Gastroesophageal sphincter (tissue), 4 donors: Measurements from ENCODE around the gene DNAJB6. TPM values are rescaled to one million over a fixed set of nuclear protein-coding genes. Genes with fewer than 3 reads are reported as not detected.
"Not testable (repeated sequence)": the region's sequence is repeated elsewhere in the genome, so short reads cannot be mapped to it uniquely, and the experiment has no call there.

Experiments
- ATAC-seq: fragments of 150-250 bp; one replicate; pipeline ENCODE4 v1.9.1; 2016; ENCODE audit warnings: mild to moderate bottlenecking, moderate library complexity
- H3K27ac ChIP-seq, 4 donors: fragments of 200-600 bp; sonication (generic) in 3 of 4; 1 replicate in 3 of 4; 2 replicates in 1 of 4; pipeline ENCODE4 v1.5.1; 2016 to 2019
- H3K27me3 ChIP-seq: fragments of 200-600 bp; sonication (generic); one replicate; pipeline ENCODE4 v1.5.1; 2019
- H3K36me3 ChIP-seq, 2 donors: fragments of 200-600 bp; sonication (generic); one replicate each; pipeline ENCODE4 v1.5.1; 2019; ENCODE audit warnings: control low read depth in 1 of 2
- H3K4me1 ChIP-seq, 3 donors: fragments of 200-600 bp; sonication (generic); 1 replicate in 2 of 3; 2 replicates in 1 of 3; pipeline ENCODE4 v1.5.1; 2016 to 2019; ENCODE audit warnings: control low read depth in 2 of 3
- H3K4me3 ChIP-seq, 2 donors: fragments of 200-600 bp; sonication (generic); one replicate each; pipeline ENCODE4 v1.5.1; 2019; ENCODE audit warnings: mild to moderate bottlenecking in 1 of 2, moderate library complexity in 1 of 2
- H3K9me3 ChIP-seq, 3 donors: fragments of 200-600 bp; sonication (generic); one replicate each; pipeline ENCODE4 v1.5.1; 2017 to 2019; ENCODE audit warnings: control low read depth in 2 of 3
- EP300 ChIP-seq: sonication (generic); formaldehyde crosslinking; IDR thresholded peaks from one replicate; pipeline ENCODE4 v1.6.1; 2017; ENCODE audit warnings: antibody characterized with exemption, mild to moderate bottlenecking
- POLR2A ChIP-seq, 2 donors: fragments of 450-650 bp; IDR thresholded peaks; one replicate each; pipeline ENCODE4 v1.6.1; 2017; ENCODE audit warnings: antibody characterized with exemption in 2 of 2, mild to moderate bottlenecking in 2 of 2, moderate library complexity in 1 of 2
- POLR2AphosphoS5 ChIP-seq: sonication (generic); formaldehyde crosslinking; IDR thresholded peaks from one replicate; pipeline ENCODE4 v1.6.1; 2017; ENCODE audit warnings: antibody characterized with exemption
- WGBS, 2 donors: methylation state at CpG; one replicate each; pipeline ENCODE4 v1.1.5; 2018; ENCODE audit warnings: low coverage in 1 of 2; 5-methylcytosine and 5-hydroxymethylcytosine counted together
- total RNA-seq, 4 donors: library from RNA; depleted of rRNA; stranded (reverse); fragments of >200 nt; gene quantifications; one replicate each; pipeline ENCODE4 v1.1.0, GENCODE V29; 2016
- TF ChIP-seq, protein P1 (sequence below), 4 experiments: fragments of 200-600 bp in 2 of 4; fragments of 450-650 bp in 2 of 4; sonication (generic) in 1 of 4; IDR thresholded peaks; one replicate each; pipeline ENCODE4 v1.5.1; 2017 to 2019; ENCODE audit warnings: antibody characterized with exemption in 4 of 4, mild to moderate bottlenecking in 2 of 4, moderate library complexity in 2 of 4

Gene DNAJB6
- total RNA-seq, 4 donors from 2014 or later = 117 to 195 (median 148) TPM

DNA sequence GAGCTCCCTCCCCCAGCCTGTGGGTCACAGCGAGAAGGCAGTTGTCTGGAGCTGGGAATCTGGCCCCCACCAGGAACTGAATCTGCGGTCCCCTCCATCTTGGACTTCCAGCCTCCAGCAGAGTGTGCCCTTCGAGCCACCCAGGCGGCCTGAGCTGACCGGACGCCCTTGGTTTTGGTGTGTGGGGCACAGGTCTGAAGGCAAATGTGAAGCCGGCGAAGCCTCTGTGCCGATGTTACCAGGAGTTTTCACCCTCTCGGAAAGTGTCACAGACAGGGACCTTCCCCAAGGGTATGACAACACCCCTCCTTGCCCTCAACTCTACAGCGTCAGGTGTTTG lies 109.1 kb downstream of the DNAJB6 start:
- H3K27ac ChIP-seq = no peak overlapping the region
- peaks cover 32% of the 10 kb centered on the region for H3K27me3 ChIP-seq
- no peaks in the 10 kb centered on the region for H3K36me3 ChIP-seq
- WGBS, 2 donors = 87 to 91% methylated on average over 5 to 6 of the region's 11 CpGs
- H3K4me3 ChIP-seq = no peak overlapping the region
- H3K4me1 ChIP-seq = no peaks in the 10 kb centered on the region
- TF ChIP-seq POLR2AphosphoS5 = no peak
- TF ChIP-seq, protein P1, sequence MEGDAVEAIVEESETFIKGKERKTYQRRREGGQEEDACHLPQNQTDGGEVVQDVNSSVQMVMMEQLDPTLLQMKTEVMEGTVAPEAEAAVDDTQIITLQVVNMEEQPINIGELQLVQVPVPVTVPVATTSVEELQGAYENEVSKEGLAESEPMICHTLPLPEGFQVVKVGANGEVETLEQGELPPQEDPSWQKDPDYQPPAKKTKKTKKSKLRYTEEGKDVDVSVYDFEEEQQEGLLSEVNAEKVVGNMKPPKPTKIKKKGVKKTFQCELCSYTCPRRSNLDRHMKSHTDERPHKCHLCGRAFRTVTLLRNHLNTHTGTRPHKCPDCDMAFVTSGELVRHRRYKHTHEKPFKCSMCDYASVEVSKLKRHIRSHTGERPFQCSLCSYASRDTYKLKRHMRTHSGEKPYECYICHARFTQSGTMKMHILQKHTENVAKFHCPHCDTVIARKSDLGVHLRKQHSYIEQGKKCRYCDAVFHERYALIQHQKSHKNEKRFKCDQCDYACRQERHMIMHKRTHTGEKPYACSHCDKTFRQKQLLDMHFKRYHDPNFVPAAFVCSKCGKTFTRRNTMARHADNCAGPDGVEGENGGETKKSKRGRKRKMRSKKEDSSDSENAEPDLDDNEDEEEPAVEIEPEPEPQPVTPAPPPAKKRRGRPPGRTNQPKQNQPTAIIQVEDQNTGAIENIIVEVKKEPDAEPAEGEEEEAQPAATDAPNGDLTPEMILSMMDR (IDR thresholded peaks at IDR 0.05) = no peak
- TF ChIP-seq POLR2A (IDR thresholded peaks at IDR 0.05) = no peak
- TF ChIP-seq EP300 = no peak
- ATAC-seq = no peak
- H3K9me3 ChIP-seq = peaks cover 0 to 4% (median 0%) of the 10 kb centered on the region in 3 donors

DNA sequence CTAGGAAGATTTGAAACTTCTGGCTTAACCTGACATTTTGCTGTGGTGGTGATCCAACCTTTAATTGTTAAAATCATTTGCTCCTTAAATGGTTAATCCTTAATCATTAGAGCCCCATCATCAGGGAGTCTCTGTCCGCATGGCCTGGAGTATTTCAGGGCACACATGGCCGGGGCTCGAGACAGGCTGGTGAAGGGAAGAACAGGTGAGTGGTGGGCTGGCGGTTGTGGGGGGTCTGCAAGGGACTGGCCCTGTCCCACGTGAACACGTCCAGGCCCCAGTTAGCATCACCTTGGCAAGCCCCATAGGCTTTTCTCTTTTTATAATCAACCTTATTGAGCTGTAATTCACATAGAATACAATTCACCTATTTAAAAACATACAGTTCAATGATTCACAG lies 109.5 kb downstream of the DNAJB6 start:
- Histone ChIP-seq H3K27me3 (peaks cover 28% of the 10 kb centered on the region), H3K9me3 (peaks cover 0 to 4% (median 0%) of the 10 kb centered on the region in 3 donors), H3K27ac (no peak overlapping the region), H3K36me3 (no peaks in the 10 kb centered on the region), H3K4me1 (no peaks in the 10 kb centered on the region), H3K4me3 (no peak overlapping the region)
- 57 to 67% methylated on average over 6 of the region's 6 CpGs for WGBS, 2 donors
- TF ChIP-seq POLR2AphosphoS5 (no peak), POLR2A (IDR thresholded peaks at IDR 0.05) (no peak), EP300 (no peak)
- TF ChIP-seq, protein P1 (IDR thresholded peaks at IDR 0.05) = no peak
- ATAC-seq = no peak

DNA sequence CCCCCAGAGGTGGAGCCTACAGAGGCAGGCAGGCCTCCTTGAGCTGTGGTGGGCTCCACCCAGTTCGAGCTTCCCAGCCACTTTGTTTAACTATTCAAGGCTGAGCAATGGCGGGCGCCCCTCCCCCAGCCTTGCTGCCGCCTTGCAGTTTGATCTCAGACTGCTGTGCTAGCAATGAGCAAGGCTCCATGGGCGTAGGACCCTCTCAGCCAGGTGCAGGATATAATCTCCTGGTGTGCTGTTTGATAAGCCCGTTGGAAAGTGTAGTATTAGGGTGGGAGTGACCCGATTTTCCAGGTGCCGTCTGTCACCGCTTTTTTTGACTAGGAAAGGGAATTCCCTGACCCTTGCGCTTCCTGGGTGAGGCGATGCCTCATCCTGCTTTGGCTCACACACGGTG lies 117.2 kb downstream of the DNAJB6 start:
- H3K27me3 ChIP-seq, ATAC-seq, H3K4me1 ChIP-seq, H3K27ac ChIP-seq, H3K36me3 ChIP-seq, H3K4me3 ChIP-seq: not testable (repeated sequence)
- peaks cover 0 to 25% (median 0%) of the 10 kb centered on the region in 3 donors for H3K9me3 ChIP-seq
- WGBS, 2 donors = 83 to 100% methylated on average over 1 to 6 of the region's 12 CpGs

DNA sequence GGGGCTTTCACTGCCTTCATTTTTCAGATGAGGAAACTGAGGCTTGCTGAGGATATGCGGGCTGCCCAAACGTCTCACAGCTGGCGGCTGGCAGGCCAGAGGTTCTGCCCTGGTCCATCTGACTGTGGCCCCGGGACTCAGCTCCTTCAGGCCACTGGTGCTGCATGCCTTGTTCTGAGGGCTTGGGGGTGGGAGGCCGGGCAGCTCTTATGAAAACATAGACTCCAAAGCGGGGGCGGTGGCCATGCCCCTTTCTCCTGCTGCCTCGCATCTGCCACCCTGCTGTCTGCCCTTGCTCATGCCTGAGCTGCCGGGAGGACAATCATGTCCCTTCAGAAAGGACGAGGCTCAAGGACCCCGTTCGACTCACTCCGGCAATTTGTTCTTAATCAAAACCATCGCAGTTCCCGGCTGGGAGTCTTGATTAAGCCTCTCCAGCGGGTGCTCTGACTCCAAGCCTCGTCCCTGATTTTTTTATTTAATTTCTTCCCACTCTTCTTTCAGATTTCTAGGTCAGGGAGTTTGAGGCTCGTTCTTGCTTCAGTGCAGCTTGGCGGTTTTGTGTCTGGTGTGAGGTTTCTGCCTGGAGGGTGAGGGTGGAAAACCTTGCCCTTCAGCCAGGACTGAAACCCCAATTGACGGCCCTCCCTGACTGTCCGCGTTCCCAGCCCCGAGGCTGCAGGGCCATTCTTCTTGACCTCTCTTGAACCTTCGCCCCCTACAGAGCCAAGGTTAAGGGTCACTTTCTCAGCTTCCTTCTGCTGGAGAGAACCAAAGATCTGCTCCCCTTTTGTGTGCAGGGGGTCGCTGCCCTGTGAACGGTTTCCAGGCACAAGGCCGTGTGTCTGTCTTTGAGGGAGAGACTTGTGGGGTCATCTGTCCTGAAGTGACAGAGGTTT lies 120.8 kb downstream of the DNAJB6 start:
- no peak for ATAC-seq
- Histone ChIP-seq H3K9me3 (peaks cover 0 to 21% (median 0%) of the 10 kb centered on the region in 3 donors), H3K27me3 (peaks cover 16% of the 10 kb centered on the region), H3K27ac (no peak overlapping the region), H3K4me1 (no peaks in the 10 kb centered on the region), H3K4me3 (no peak overlapping the region), H3K36me3 (no peaks in the 10 kb centered on the region)
- TF ChIP-seq POLR2AphosphoS5 = no peak
- no peak for TF ChIP-seq EP300
- TF ChIP-seq, protein P1 (IDR thresholded peaks at IDR 0.05) = no peak
- no peak for TF ChIP-seq POLR2A (IDR thresholded peaks at IDR 0.05)
- WGBS, 2 donors = 44 to 47% methylated on average over 11 to 16 of the region's 27 CpGs

DNA sequence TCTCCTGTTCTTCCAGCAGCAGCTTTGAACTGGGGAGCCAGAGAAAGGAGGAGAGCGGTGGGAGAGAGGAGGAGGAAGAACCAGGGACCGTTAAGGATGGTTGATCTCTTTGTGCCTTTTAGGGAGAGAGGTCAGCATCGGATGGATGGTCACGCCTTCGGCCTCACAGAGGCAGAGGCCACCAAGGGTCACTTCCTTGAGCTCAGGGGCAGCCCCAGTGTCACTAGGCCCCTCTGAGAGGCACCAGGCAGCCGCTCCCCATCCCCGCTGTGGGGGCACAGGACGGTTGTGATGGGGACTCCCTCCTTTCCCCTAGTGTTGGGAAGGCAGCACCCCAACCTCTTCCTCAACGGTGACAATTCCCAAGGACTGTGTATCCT lies 121.4 kb downstream of the DNAJB6 start:
- no peak overlapping the region for H3K4me3 ChIP-seq
- H3K9me3 ChIP-seq = peaks cover 0 to 15% (median 0%) of the 10 kb centered on the region in 3 donors
- 80% methylated on average over 1 of the region's 9 CpGs; no CpG with 5 or more reads in 1 of the 2 donors for WGBS, 2 donors
- H3K27ac ChIP-seq = no peak overlapping the region
- H3K27me3 ChIP-seq = peaks cover 22% of the 10 kb centered on the region
- no peaks in the 10 kb centered on the region for H3K36me3 ChIP-seq
- no peak for ATAC-seq
- TF ChIP-seq POLR2A (IDR thresholded peaks at IDR 0.05) (no peak), POLR2AphosphoS5 (no peak), EP300 (no peak)
- TF ChIP-seq, protein P1 (IDR thresholded peaks at IDR 0.05) = no peak
- no peaks in the 10 kb centered on the region for H3K4me1 ChIP-seq
